Subcutaneous adipose tissue (tissue), 4 donors: ENCODE data around the gene ALG13. TPM values are rescaled to one million over a fixed set of nuclear protein-coding genes. Genes with fewer than 3 reads are reported as not detected.

Source experiments
- total RNA-seq, 4 donors: library from RNA; depleted of rRNA; stranded (reverse); fragments of >200 nt; gene quantifications; one replicate each; pipeline ENCODE4 v1.1.0, GENCODE V29; 2016
- TF ChIP-seq, protein P1 (sequence below): fragments of 450-650 bp; IDR thresholded peaks from one replicate; pipeline ENCODE4 v1.5.1; 2016; ENCODE audit warnings: low read depth, mild to moderate bottlenecking, control low read depth, antibody characterized with exemption, moderate library complexity

ALG13 gene
- 100 to 1,000 TPM in 1 of 4 donors, 10 to 100 TPM in 3; 50.3 to 117 (median 59.1) TPM for total RNA-seq

- TF ChIP-seq, protein P1, sequence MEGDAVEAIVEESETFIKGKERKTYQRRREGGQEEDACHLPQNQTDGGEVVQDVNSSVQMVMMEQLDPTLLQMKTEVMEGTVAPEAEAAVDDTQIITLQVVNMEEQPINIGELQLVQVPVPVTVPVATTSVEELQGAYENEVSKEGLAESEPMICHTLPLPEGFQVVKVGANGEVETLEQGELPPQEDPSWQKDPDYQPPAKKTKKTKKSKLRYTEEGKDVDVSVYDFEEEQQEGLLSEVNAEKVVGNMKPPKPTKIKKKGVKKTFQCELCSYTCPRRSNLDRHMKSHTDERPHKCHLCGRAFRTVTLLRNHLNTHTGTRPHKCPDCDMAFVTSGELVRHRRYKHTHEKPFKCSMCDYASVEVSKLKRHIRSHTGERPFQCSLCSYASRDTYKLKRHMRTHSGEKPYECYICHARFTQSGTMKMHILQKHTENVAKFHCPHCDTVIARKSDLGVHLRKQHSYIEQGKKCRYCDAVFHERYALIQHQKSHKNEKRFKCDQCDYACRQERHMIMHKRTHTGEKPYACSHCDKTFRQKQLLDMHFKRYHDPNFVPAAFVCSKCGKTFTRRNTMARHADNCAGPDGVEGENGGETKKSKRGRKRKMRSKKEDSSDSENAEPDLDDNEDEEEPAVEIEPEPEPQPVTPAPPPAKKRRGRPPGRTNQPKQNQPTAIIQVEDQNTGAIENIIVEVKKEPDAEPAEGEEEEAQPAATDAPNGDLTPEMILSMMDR = no peak
Observed at GRCh38 chrX:111680988-111681779, at the start of gene ALG13. Gene ALG13 (plus strand): TSS chrX:111681170. CDS start chrX:111681219, 49 bp downstream.

GRCh38 chrX:111634823-111635729 lies 45.9 kb upstream of the ALG13 start:
- TF ChIP-seq, protein P1 = no peak

DNA sequence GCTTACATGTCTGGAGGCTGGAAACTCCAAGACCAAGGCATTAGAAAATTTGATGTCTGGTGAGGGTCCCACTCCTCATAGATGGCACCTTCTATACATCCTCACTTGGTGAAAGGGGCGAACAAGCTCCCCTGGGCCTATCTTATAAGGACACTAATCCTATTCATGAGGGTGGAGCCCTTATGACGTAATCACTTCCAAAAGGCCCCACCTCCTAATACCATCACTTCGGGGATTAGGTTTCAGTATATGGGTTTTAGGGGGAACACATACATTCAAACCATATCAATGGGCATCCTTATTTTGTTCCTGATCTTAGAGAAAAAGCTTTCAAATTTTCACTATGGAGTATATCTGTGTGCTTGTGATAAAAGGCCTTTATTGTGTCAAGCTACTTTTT lies 39.0 kb upstream of the ALG13 start:
- TF ChIP-seq, protein P1 = no peak

GRCh38 chrX:111645607-111646006 lies 35.4 kb upstream of the ALG13 start:
- TF ChIP-seq, protein P1 = no peak

DNA sequence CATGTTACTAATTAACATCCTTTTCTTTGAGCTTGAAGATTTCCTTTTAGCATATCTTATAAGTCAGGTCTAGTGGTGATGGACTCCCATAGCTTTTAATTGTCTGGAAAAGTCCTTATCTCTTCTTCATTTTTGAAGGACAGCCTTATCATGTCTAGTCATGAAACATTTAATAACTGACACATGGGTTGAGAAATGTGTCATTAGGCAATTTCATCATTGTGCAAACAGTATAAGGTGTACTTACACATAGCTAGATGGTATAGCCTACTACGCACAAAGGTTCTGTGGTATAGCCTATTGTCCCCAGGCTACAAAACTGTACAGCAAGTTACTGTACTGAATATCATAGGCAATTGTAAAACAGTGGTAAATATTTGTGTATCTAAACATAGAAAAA lies 34.5 kb upstream of the ALG13 start:
- TF ChIP-seq, protein P1 = no peak

- TF ChIP-seq, protein P1 = no peak
Observed at GRCh38 chrX:111648802-111649201, 32.2 kb upstream of the ALG13 start.

GRCh38 chrX:111649638-111650037 lies 31.3 kb upstream of the ALG13 start:
- TF ChIP-seq, protein P1 = no peak
